Activated naive CD8-positive, alpha-beta T cell treated with anti-CD3 and anti-CD28 coated beads for 36 hours (primary cell): ENCODE data around the gene PITPNM2. TPM values are rescaled to one million over a fixed set of nuclear protein-coding genes. Genes with fewer than 3 reads are reported as not detected.
"Not testable (repeated sequence)": the region's sequence is repeated elsewhere in the genome, so short reads cannot be mapped to it uniquely, and the experiment has no call there.

Source experiments
- DNase-seq: peaks from one replicate; pipeline ENCODE4 v3.0.0; 2021
- H3K27ac Mint-ChIP-seq: one replicate; pipeline ENCODE4 v1.8.0; 2022; ENCODE audit warnings: mild to moderate bottlenecking, moderate library complexity, mixed read lengths
- H3K27me3 Mint-ChIP-seq: one replicate; pipeline ENCODE4 v1.8.0; 2022; ENCODE audit warnings: mild to moderate bottlenecking, mixed read lengths
- H3K36me3 Mint-ChIP-seq: one replicate; pipeline ENCODE4 v1.8.0; 2021; ENCODE audit warnings: mild to moderate bottlenecking, mixed read lengths
- H3K4me1 Mint-ChIP-seq: one replicate; pipeline ENCODE4 v1.8.0; 2021; ENCODE audit warnings: mixed read lengths
- H3K4me3 Mint-ChIP-seq: one replicate; pipeline ENCODE4 v1.8.0; 2022; ENCODE audit warnings: mild to moderate bottlenecking, moderate library complexity, mixed read lengths
- H3K9me3 Mint-ChIP-seq: one replicate; pipeline ENCODE4 v1.8.0; 2022; ENCODE audit warnings: mixed read lengths
- total RNA-seq, 2 experiments: library from RNA; stranded (reverse); gene quantifications; one replicate each; pipeline ENCODE4 v1.2.3, GENCODE V29; 2021

Gene PITPNM2
- total RNA-seq, 2 experiments from 2014 or later = 13.1 to 13.2 TPM

DNA sequence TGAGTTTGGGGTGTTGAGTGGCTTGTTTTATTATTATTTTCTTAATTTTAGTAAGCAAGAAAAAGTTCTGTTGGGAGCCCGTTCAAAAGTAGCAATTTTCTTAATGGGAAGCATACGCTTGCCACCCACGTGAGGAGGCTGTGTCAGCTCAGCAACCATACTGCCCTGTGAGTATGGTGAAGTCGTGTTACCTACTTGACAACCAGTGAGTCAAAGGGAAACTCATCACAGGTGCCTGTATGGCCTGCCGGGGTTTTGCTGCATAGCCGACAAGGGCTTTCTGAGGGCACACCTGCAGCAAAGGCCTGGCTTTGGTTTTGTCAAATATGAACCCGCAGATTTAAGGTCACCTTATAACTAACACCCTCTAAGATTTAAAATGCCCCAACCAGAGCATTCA lies 31.1 kb downstream of the PITPNM2 start:
- peak overlapping the region; percentile 88 for H3K27ac Mint-ChIP-seq
- H3K9me3 Mint-ChIP-seq = no peaks in the 10 kb centered on the region
- peaks cover 10% of the 10 kb centered on the region for H3K36me3 Mint-ChIP-seq
- no peak overlapping the region for H3K4me3 Mint-ChIP-seq
- H3K27me3 Mint-ChIP-seq = no peaks in the 10 kb centered on the region
- H3K4me1 Mint-ChIP-seq = peaks cover 65% of the 10 kb centered on the region
- DNase-seq = peak; percentile 63

DNA sequence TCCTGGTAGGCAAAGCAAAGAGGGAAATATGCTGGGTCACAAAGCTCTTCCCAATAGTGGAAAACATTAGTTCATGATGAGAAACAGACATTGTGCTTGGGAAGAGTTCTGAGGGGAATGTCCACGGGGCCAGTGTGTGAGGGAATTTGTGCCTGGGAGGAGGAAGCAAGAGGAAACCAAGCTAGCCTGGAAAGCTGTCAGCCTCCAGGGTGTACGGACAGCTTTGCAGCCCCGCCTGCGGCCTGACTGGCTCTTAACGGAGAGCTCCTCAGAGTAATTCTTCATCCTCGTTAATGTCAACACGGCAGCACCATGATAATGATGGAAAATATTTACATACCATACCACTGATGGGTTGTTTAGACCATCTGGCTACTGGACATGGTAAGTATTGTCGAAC lies 32.4 kb downstream of the PITPNM2 start:
- DNase-seq = no peak
- peaks cover 75% of the 10 kb centered on the region for H3K4me1 Mint-ChIP-seq

DNA sequence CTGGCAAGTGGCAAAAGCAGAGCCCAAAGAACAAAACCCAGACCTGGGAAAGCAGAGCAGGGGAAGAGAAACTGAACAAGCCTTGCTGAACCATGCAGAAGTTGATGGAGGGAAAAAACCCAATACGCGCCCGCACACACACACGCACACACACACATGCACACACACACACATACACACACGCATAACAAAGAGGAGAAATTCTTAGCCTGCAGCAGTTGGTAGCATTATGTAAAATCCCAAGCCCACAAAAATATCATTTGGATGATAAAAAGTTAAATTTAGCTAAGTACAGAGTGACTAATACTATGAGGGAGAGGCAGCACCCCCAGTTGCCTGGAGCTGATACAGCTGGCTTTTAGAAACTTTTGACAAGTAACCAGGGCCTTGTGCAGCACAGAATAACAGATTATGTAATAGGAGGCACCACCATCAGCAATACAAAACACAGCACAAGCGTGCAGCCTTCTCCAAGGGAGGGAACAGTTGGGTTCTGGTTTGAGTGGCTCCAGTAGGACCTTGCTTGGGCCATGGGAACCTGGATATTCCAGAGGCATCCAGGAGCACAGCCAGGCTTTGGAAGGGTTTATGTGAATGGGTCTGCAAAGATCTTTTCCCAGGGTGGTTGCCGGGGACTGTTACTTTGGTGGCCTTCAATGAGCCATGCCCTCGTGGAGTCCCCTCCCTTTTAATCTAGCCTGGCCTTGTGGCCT lies 35.3 kb downstream of the PITPNM2 start:
- no peak for DNase-seq
- H3K36me3 Mint-ChIP-seq = peaks cover 10% of the 10 kb centered on the region
- H3K9me3 Mint-ChIP-seq = no peaks in the 10 kb centered on the region
- peaks cover 64% of the 10 kb centered on the region for H3K4me1 Mint-ChIP-seq
- H3K27me3 Mint-ChIP-seq = no peaks in the 10 kb centered on the region
- peak overlapping the region; percentile 49 for H3K27ac Mint-ChIP-seq
- no peak overlapping the region for H3K4me3 Mint-ChIP-seq

More for the DNA sequence above, 32.4 kb downstream of the PITPNM2 start:
- Mint-ChIP-seq H3K27ac (no peak overlapping the region), H3K27me3 (no peaks in the 10 kb centered on the region), H3K9me3 (no peaks in the 10 kb centered on the region), H3K4me3 (no peak overlapping the region), H3K36me3 (peaks cover 10% of the 10 kb centered on the region)

DNA sequence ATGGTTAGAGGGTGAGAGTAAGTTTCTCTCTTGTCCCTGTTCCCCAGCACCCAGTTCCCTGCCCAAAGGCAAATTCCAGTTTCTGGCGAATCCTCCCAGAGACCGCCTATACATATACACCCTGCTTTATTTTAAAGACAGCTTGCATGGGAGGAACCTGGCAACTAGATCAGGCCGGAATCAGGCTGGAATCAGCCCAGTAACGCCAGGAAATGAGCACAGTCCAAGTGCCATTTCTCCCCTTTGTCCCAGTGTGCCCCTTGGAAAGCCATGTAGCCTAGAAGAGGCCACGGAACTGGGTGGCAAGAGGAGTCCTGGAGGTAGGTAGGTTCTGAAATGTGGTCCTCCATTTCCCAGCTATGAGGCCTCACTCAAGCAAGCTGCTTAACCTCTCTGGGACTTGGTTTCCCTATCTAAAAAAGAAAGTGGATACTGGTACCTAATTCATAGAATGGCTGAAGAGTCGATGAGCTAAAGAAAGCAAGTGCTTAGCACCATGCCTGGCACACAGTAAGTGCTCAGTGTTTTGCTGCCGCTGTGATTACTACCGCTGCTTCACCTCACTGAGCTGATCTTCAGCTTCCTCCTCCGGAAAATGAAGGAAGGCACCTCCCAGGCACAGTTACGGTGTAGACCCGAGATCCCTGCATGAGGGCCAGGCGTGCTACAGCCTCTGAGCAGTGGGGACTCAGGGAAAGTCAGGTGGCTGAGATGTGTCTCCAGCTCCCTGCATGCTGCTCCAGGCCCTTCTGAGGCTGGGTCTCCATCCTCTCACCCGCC lies 36.4 kb downstream of the PITPNM2 start:
- H3K9me3 Mint-ChIP-seq = no peaks in the 10 kb centered on the region
- no peaks in the 10 kb centered on the region for H3K27me3 Mint-ChIP-seq
- peaks cover 11% of the 10 kb centered on the region for H3K36me3 Mint-ChIP-seq
- peaks cover 54% of the 10 kb centered on the region for H3K4me1 Mint-ChIP-seq
- DNase-seq = no peak
- peak overlapping the region; percentile 49 for H3K27ac Mint-ChIP-seq
- H3K4me3 Mint-ChIP-seq = no peak overlapping the region

DNA sequence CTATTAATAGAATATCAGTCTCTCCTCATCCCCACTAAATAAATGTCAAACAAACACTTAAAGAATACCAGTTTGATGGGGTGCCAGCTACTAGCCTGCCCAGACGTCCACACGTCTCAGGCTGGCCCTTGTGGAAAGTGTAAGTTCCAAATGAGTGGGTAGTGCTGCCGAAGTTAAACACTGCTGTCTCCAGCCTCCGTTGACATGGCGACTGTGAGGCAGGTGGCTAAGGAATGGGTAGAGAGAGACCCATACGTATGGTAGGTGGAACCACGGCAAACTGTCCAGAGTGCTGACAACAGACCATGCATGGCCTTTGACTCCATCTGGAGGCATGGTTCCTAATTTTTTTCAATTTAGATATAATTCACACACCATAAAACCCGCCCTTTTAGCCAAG lies 37.9 kb downstream of the PITPNM2 start:
- Mint-ChIP-seq H3K27ac (no peak overlapping the region), H3K36me3 (peaks cover 13% of the 10 kb centered on the region), H3K9me3 (no peaks in the 10 kb centered on the region), H3K4me3 (no peak overlapping the region), H3K27me3 (no peaks in the 10 kb centered on the region), H3K4me1 (peaks cover 51% of the 10 kb centered on the region)
- DNase-seq = no peak

DNA sequence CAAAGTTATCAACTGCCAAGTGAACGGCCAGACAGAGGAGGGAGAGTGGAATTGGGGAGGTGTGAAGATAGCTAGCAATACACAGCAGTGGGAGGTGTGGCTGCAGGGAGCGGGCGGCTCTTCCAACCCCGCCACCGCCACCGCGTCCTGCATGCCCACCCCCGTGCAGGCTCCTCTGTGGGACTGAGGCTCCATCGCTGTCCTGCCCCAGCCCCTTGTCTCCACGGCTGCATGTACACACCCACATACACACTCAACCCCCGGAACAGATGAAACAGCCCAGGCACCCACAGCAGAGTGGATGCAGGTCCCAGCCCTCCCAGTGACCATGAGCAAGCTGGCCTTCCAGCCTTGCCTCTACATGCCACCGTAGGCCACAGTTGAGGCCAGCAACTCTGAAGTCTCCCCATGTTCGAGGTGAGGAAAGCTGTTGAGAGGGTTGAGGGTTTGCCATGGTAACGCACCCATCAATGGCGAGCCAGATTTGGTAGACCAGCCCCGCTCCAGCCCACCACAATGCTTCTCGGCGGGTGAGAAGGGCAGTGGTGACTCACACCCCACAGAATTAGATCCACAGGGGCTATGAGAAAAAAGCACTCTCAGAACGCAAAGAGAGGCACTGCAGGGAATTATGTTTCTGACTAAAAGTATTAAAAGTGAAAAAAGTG lies 39.3 kb downstream of the PITPNM2 start:
- peak overlapping the region; percentile 50 for H3K27ac Mint-ChIP-seq
- DNase-seq = peak; percentile 52

DNA sequence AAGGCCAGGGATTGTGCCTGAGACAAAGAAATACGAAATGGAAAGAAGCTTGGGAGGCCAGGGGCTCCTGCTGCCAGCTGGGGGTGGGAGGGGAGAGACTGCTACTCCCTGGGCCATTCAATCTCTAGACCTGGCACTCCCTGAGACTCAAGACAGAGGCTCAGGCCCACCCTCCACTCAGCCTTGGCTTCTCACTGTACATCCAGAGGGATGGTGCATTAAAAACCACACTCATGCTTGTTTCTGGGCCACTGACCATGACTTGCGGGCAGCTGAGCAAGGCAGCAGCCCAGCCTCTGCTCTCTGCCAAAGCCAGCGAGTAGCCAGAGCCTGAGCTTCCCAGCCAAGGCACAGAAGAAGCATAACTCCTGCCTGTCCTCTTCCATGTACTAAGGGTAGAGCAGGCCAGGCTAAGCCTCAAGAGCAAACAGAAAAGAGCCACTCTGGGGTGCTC lies 41.5 kb downstream of the PITPNM2 start:
- Mint-ChIP-seq H3K4me3 (no peak overlapping the region), H3K9me3 (peaks cover 2% of the 10 kb centered on the region), H3K4me1 (peaks cover 62% of the 10 kb centered on the region), H3K27me3 (no peaks in the 10 kb centered on the region), H3K36me3 (peaks cover 24% of the 10 kb centered on the region), H3K27ac (no peak overlapping the region)
- no peak for DNase-seq

More for the DNA sequence above, 39.3 kb downstream of the PITPNM2 start:
- Mint-ChIP-seq H3K9me3 (peaks cover 2% of the 10 kb centered on the region), H3K36me3 (peaks cover 15% of the 10 kb centered on the region), H3K4me3 (no peak overlapping the region), H3K4me1 (peaks cover 58% of the 10 kb centered on the region), H3K27me3 (no peaks in the 10 kb centered on the region)

DNA sequence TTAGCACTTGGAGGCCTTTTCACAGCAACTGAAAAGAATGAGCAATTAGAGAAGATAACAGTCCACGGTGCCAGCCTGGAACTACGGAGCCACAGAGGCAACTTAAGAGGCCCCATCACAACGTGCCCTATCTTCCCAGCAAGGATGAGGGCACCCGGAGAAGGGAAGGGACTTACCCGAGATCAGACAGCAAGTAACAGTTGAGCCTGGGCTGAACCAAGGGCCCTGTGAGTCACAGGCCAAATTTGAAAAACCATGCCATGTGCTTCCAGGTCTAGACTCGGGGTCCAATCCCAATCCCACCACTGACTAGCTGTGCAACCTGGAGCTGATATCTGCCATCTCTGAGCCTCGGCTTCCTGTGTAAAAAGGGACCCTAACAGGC lies 42.2 kb downstream of the PITPNM2 start:
- no peak overlapping the region for H3K4me3 Mint-ChIP-seq
- DNase-seq = no peak
- peaks cover 58% of the 10 kb centered on the region for H3K4me1 Mint-ChIP-seq
- H3K27me3 Mint-ChIP-seq = no peaks in the 10 kb centered on the region
- H3K27ac Mint-ChIP-seq = peak overlapping the region; percentile 45
- H3K9me3 Mint-ChIP-seq = peaks cover 2% of the 10 kb centered on the region
- peaks cover 24% of the 10 kb centered on the region for H3K36me3 Mint-ChIP-seq

DNA sequence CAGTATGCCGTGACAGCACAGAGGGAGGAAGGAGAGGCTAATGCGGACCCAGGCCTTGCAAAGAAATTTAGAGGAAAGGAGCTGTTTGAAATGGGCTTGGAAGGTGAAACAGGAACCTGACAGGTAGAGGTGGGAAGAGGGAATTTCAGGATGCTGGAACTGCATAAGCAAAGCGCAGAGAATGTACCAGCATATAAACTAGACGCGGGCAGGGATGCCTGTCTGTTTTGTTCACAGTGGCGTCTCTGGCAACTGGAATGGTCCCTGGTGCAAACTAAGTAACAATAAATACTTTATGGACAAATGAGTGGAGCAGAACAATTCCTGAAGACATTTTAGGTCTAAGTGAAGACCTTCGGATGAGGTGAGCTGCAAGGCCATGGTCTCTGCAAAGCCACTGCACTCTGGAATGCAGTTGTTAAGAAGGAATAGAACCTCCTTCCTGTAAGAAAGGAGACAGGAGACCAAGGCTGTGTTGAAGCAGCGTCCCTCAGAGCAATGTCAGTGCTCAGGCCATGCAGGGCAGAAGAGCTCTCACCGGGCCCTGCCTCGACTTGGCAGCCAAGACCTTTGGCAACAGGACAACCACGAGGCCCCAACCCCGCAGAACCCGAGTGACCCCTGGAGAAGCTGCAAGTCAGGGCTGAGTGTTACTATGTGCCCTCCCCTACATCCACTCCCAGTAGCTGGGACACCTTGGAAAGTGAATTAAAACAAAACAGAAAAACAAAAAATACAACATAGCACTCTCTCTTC lies 42.8 kb downstream of the PITPNM2 start:
- peak overlapping the region; percentile 95 for H3K27ac Mint-ChIP-seq
- peaks cover 58% of the 10 kb centered on the region for H3K4me1 Mint-ChIP-seq

DNA sequence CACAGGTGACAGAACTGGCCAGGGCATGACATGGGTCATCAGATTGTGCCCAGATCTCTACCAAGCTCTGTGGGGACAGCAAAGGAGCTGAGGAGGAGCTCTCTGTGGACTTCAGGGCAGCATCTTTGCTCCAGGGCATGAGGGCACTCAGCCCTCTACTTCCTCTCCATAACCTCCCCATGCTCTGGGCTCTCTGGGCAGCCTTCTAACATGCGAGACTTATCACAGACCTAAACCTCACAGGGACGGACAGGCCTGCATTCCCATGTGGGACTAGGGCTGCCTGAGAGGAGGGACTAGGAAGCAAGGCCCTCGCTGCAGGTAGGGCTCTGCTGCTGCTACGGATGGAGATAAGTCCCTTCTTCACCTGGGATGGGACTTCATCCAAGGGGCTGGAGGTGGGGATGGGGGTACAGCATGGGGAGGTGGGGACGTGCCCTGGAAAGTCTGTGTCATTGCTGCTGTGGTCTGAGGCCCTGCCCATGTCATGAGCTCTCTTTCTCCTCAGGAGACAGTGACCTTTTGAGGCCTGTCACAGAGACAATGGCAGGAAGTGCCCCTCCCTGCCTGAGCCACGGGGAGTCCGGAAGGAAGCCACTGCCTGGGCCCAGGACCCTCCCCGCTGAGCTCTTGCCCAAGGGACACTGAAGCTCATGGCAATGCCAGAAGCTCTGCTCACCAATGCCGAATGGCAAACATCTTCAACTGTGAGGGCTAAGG lies 44.1 kb downstream of the PITPNM2 start:
- Mint-ChIP-seq H3K9me3 (peaks cover 2% of the 10 kb centered on the region), H3K27me3 (no peaks in the 10 kb centered on the region), H3K36me3 (peaks cover 24% of the 10 kb centered on the region), H3K4me1 (peaks cover 61% of the 10 kb centered on the region), H3K4me3 (peak overlapping the region; percentile 59), H3K27ac (peak overlapping the region; percentile 95)
- peak; percentile 78 for DNase-seq

More for the DNA sequence above, 42.8 kb downstream of the PITPNM2 start:
- Mint-ChIP-seq H3K9me3 (peaks cover 2% of the 10 kb centered on the region), H3K36me3 (peaks cover 24% of the 10 kb centered on the region), H3K27me3 (no peaks in the 10 kb centered on the region), H3K4me3 (no peak overlapping the region)
- DNase-seq = no peak

DNA sequence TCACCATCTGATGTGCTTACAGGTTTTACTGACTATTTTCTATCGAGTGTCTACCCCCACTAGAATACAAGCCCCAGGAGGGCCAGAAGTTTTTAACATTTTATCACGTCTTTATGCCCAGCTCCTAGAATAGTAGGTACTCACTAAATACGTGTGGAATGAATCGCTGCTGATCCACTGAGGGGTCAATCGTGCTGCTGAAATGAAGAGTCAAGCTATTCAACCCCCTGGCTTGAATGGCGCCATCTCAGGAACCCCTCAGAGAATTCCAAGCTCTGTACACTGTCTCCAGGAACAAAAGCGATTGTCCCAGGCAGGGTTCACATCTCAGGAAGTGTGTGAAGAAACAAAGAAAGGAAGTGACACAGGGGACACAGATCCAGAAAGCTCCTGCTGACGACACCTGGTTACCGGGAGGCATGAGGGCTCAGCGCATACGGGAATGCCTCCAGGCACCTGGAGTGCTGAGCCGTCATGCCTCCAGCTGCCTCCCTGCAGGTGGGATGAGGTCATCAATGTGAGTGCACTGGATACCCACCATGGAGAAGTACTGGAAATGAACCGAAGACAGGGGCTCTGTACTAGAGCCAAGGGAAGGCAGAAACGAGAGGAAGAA lies 45.6 kb downstream of the PITPNM2 start:
- Mint-ChIP-seq H3K27me3 (no peaks in the 10 kb centered on the region), H3K36me3 (peaks cover 24% of the 10 kb centered on the region), H3K4me1 (peaks cover 53% of the 10 kb centered on the region), H3K27ac (peak overlapping the region; percentile 95), H3K4me3 (no peak overlapping the region), H3K9me3 (peaks cover 2% of the 10 kb centered on the region)
- no peak for DNase-seq

DNA sequence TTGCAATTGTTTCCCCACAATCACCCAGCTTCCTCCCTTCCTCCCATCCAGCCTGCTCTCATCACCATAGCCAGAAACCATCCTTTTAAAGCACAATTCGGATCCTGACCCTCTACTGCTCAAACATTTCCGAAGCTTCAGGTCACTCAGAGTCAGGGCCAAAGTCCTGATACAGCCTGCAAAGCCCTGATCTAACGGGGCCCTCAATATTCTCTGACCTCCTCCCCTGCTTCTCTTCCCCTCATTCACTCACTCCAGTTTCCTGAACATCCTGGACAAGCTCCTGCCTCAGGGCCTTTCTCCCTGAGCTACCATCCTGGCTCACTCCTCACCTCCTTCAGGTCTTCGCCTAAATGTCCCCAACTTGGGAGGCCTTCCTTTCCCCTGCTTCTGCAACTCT lies 46.1 kb downstream of the PITPNM2 start:
- peaks cover 53% of the 10 kb centered on the region for H3K4me1 Mint-ChIP-seq
- H3K27ac Mint-ChIP-seq = peak overlapping the region; percentile 14
- no peak overlapping the region for H3K4me3 Mint-ChIP-seq
- no peaks in the 10 kb centered on the region for H3K27me3 Mint-ChIP-seq
- H3K9me3 Mint-ChIP-seq = peaks cover 2% of the 10 kb centered on the region
- no peak for DNase-seq
- H3K36me3 Mint-ChIP-seq = peaks cover 24% of the 10 kb centered on the region

DNA sequence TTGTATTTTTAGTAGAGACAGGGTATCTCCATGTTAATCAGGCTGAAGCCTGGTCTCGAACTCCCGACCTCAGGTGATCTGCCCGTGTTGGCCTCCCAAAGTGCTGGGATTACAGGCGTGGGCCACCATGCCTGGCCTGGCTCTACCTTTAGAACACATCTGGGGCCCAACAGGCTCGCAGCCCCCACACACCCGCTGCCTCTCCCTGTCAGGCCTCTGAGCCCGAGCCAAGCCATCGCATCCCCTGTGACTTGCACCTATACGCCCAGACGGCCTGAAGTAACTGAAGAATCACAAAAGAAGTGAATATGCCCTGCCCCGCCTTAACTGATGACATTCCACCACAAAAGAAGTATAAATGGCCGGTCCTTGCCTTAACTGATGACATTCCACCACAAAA lies 46.8 kb downstream of the PITPNM2 start:
- H3K27me3 Mint-ChIP-seq, H3K27ac Mint-ChIP-seq, H3K9me3 Mint-ChIP-seq, DNase-seq, H3K4me3 Mint-ChIP-seq: not testable (repeated sequence)
- peaks cover 52% of the 10 kb centered on the region for H3K4me1 Mint-ChIP-seq
- peaks cover 21% of the 10 kb centered on the region for H3K36me3 Mint-ChIP-seq
